Measurements from ENCODE around the gene RPL10L. TPM values are rescaled to one million over a fixed set of nuclear protein-coding genes. Genes with fewer than 3 reads are reported as not detected.

Gene RPL10L
- total RNA-seq, 1 experiment from 2014 or later = not detected

DNA sequence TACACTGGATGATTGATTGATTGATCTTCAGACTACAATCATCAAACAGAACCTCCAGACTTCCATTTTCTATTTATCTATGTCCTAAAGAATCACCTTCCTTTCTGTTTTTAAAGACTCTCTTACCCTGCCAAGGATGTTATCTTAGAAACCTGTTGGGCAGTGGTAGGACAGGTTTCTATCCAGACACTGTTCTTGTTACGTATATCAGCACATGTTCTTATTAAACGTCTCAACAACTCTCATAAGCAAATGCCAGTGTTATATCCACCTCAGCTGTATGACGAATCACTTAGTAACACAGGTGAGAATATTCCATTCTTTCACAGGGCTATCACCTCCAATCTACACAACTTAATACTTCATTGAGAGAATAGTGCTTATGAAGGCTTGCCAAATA is 40.2 kb upstream of the RPL10L start:
- Histone ChIP-seq H4K91ac (ENCODE audit: insufficient read length, low read depth, low read length) (no peak overlapping the region), H3K27ac (ENCODE audit: insufficient read length, low read depth, low read length) (no peak overlapping the region), H3K4me2 (ENCODE audit: insufficient read depth, insufficient read length, low read length) (no peak overlapping the region), H2AK5ac (ENCODE audit: insufficient read length, low read length) (no peak overlapping the region), H3K23me2 (ENCODE audit: insufficient read length, low read depth, low read length, poor library complexity, severe bottlenecking) (no peaks in the 10 kb centered on the region), H2BK12ac (ENCODE audit: insufficient read length, low read depth, low read length) (no peak overlapping the region), H3K79me1 (ENCODE audit: insufficient read depth, low read depth, low read length, poor library complexity, severe bottlenecking) (no peaks in the 10 kb centered on the region), H4K8ac (replicated peaks; ENCODE audit: insufficient read length, low read depth, low read length) (no peak overlapping the region), H3T11ph (ENCODE audit: low read length) (no peak overlapping the region), H3K9ac (ENCODE audit: extremely low read depth, insufficient read length, low read length) (no peak overlapping the region), H3K18ac (ENCODE audit: insufficient read length, low read depth, low read length) (no peak overlapping the region), H4K5ac (ENCODE audit: insufficient read length, low read depth, low read length) (no peak overlapping the region), H3K9me3 (ENCODE audit: control insufficient read depth, low read depth, low read length) (no peaks in the 10 kb centered on the region), H3K56ac (ENCODE audit: insufficient read length, low read depth, low read length) (no peak overlapping the region), H4K20me1 (ENCODE audit: control insufficient read depth, insufficient read depth, insufficient read length) (no peaks in the 10 kb centered on the region), H2AFZ (ENCODE audit: low read length) (no peak overlapping the region), H3K23ac (ENCODE audit: insufficient read length, low read depth, low read length) (no peak overlapping the region), H2BK20ac (ENCODE audit: low read depth, low read length, poor library complexity, severe bottlenecking) (no peak overlapping the region), H3K4me1 (ENCODE audit: insufficient read depth, low read length) (no peaks in the 10 kb centered on the region), H2BK120ac (ENCODE audit: low read depth, low read length, poor library complexity, severe bottlenecking) (no peak overlapping the region), H2BK5ac (ENCODE audit: insufficient read length, low read length) (no peak overlapping the region), H3K14ac (ENCODE audit: insufficient read depth, low read length) (no peak overlapping the region), H3K27me3 (ENCODE audit: insufficient read depth, low read length) (no peaks in the 10 kb centered on the region), H3K4ac (ENCODE audit: low read depth, low read length) (no peak overlapping the region), H3K79me2 (ENCODE audit: insufficient read depth, low read length) (no peaks in the 10 kb centered on the region), H2BK15ac (ENCODE audit: low read depth, low read length) (no peak overlapping the region)
- H3K9me3 Mint-ChIP-seq = no peaks in the 10 kb centered on the region
- WGBS (ENCODE audit: extremely low coverage, insufficient read length, low lambda C conversion rate) = no CpG with 5 or more reads among the region's 3 CpGs
- H3K27me3 Mint-ChIP-seq (ENCODE audit: low read depth) = no peaks in the 10 kb centered on the region
- H3K36me3 Mint-ChIP-seq (ENCODE audit: insufficient read depth in 1 of 3, low read depth in 3 of 3) = no peaks in the 10 kb centered on the region
- no peak for DNase-seq
- H3K4me3 Mint-ChIP-seq = no peak overlapping the region
- H3K27ac Mint-ChIP-seq = no peak overlapping the region
- TF ChIP-seq, protein P1, sequence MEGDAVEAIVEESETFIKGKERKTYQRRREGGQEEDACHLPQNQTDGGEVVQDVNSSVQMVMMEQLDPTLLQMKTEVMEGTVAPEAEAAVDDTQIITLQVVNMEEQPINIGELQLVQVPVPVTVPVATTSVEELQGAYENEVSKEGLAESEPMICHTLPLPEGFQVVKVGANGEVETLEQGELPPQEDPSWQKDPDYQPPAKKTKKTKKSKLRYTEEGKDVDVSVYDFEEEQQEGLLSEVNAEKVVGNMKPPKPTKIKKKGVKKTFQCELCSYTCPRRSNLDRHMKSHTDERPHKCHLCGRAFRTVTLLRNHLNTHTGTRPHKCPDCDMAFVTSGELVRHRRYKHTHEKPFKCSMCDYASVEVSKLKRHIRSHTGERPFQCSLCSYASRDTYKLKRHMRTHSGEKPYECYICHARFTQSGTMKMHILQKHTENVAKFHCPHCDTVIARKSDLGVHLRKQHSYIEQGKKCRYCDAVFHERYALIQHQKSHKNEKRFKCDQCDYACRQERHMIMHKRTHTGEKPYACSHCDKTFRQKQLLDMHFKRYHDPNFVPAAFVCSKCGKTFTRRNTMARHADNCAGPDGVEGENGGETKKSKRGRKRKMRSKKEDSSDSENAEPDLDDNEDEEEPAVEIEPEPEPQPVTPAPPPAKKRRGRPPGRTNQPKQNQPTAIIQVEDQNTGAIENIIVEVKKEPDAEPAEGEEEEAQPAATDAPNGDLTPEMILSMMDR (conservative IDR thresholded peaks at IDR 0.05) = no peak
- peaks cover 4 to 11% of the 10 kb centered on the region in 2 experiments; a peak in 3 of 4 replicates for H3K4me1 Mint-ChIP-seq

All from H9 (cell line).